Stimulated activated CD8-positive, alpha-beta memory T cell treated with anti-CD3 and anti-CD28 coated beads, Interleukin-4, amount 100 ng/mL, for 24 hours (primary cell): ENCODE results near the gene HACL1.

Experiments
- DNase-seq: peaks from one replicate; pipeline ENCODE4 v3.0.0-alpha.2; 2020; ENCODE audit warnings: low read depth

The HACL1 gene

DNA sequence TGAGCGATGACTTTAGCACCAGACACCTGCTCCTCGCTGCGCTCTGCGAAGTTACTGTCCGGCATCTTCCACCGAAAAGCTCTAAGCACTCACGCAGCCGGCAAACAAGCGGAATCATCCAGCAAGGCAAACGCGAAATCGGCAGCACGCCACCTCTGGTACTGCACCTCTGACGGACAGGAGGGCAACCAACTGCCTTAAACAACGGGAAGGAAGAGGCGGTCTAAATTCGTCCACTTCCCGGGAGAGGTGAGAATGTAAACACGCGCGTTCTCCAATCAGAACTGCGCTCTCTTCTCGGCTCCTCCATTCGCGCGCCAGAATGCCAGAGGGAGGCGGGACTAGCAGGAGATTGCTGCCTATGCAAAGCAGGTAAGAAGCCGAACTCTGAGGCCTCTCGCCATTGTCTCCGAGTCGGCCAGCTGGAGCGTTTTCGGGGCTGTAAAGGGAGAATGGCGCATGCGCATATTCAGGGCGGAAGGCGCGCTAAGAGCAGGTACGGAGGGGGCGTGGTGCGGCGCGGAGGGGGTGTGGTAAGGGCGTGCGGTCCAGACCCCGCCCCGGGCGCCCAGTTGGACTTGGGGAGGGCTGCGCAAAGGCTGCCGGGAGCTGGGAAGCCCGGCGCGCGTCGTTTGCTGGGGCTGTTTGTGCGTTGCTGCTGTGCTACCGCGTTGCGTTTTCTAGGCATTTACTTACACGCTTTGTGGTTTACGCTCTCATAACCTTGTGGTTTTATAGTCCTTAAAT, at the start of gene HACL1, which contains the start of gene BTD:
Gene HACL1 (minus strand): TSS at position 171 of the 747 bp plus-strand sequence. CDS start 106 bp downstream, at position 65.
Gene BTD (plus strand): TSS at position 347 of the 747 bp plus-strand sequence. CDS start 33,695 bp downstream, outside the sequence.
- peak; percentile 99 for DNase-seq

- DNase-seq, result no peak
Measured at GRCh38 chr3:15649858-15650257, 48.5 kb upstream of the HACL1 start.

- no peak for DNase-seq
Measured at GRCh38 chr3:15649341-15649740, 48.0 kb upstream of the HACL1 start.

DNA sequence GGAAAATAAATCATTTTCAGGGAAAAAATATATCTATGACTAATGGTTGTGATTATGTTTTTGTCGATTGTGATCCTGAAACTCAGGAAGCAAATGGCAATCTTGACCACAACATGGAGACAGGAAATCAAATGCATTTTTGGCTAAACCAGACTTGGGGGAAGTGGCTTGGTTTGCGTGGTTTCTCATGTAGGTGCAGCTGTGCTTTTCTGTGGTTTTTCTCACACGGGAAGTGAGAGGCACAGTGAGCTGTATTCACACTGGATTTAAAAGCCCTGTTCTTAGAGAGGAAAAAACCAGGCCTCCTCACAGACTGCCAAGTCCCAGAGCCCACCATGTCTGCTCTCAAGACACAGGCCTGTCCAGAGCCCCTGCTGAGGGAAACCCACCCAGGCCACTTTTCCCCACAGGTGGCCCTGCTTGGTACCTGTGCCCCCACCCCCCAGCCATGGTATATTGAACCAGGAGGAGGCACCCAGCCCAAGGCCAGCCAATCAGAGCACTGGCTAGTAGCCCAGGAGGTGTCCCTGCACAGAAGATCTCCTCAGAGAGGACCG, 46.3 kb upstream of the HACL1 start:
- DNase-seq, result no peak

GRCh38 chr3:15646851-15647511, 45.6 kb upstream of the HACL1 start:
- DNase-seq, result no peak

DNA sequence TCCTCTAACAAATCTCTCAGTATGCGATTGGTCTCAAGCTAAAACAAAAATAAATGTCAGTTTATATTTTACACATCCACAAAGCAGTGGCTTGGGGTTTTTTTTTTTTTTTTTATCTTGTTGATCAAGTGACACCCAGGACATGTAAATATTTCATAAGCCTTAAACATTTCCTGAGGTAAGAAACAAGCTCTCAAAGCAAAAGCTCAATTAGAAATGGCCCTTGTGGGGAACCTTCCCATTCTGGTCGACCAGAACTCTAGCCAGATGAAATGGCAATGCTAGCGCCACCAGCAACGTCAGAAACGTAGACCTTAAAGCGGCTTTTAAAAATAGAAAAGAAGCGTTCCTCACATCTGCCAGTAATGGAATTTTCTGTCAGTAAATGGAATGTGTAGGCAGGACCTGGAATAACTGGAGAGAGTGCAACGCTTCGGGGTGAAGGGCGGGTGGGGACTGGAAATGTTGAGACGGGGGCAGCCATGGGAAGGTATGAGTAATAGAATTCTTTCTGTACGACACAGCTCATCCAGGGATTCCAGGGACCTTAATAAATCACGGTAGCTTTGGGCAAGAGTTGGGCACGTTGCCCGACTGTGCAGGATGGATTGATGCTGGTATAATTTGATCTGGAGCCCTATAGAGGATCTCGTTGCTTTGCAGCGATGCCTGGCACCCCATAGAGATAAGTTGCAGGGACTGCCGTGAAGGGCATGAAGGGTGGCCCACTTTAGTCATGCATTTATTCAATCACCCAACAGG, 44.6 kb upstream of the HACL1 start:
- no peak for DNase-seq

GRCh38 chr3:15645246-15645645, 43.9 kb upstream of the HACL1 start:
- no peak for DNase-seq

DNA sequence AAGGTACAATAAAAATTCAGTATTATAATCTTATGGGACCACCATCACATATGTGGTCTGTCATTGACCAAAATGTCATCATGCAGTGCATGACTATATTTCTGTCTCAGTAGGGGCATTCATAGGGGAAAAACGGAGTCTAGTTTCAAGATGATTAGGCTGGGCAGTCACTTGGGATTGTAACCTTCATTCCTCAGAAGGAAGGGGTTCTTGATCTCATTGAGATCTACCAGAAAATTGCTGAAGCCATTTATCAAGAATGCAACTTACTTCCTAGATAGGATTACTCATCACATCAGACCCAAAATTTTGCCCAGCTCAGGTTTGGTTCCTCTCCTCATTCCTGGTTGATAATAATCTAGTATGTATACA, 37.5 kb upstream of the HACL1 start:
- DNase-seq, result no peak

DNA sequence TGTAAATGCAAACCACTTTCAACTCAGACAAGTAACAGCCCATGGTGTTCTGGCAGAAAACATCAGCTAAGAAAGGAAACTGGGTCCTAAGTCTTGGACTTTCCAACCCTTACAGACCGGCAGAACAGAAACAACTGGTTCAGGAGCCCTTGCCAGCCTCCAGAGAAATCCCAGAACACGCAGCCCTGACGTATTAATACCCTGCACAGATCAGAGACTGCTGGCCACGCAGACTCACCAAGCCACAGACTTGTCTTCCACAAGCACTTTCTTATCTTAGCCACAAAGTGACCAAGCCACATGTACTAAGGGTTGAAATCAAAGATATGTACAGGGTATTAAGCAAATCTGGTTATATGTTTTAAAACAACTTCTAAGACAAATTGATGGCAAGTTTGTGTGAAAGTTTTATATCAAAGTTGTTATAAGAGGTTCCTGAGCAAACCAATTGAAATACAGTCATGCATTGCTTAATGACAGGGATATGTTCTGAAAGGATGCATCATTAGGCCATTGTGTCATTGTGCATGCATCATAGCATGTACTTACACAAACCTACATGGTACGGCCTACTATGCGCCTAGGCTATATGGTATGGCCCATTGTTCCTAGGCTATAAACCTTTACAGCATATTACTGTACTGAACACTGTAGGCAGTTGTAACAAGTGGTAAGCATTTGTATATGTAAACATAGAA, 37.0 kb upstream of the HACL1 start:
- DNase-seq, result no peak

DNA sequence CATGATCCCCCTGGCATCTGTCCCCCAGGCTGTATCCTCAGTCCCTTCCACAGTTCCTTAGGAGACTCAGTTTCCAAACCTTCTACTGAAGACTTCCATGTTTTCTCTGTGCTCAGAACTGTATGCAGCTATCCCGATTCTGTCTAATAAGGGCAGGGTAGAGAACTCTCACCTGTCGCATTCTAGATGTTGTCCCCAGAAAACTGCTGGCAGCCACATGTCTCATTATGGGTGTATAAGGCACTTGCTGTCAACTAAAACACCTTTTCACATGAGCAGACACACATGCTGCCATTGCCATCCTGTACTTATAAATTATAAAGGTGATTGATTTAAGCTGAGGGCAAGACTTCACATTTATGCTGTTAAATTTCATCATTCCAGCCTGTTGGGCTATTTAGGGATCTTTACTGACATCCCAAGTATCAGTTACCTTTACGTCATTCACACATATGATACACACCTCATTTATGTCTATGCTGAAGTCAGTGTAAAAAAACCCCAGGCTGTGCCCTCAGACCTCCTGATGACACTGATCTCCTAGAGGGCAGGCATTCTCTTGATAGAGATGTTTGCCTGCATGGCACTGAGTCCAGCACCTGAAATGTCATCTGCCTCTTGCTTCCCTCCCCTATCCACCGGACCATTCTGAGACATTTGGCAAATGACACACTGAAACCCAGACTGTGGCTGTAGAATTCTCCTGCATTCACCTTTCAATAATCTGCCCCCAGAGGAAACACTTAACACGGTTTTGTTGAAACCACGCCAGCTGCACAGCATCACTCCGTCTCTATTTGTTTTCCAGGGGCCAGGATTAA, 36.0 kb upstream of the HACL1 start:
- DNase-seq, result no peak

GRCh38 chr3:15636028-15636709, 34.8 kb upstream of the HACL1 start:
- DNase-seq, result no peak

- DNase-seq, result no peak
Measured at GRCh38 chr3:15635121-15635661, 33.8 kb upstream of the HACL1 start.

- no peak for DNase-seq
Measured at GRCh38 chr3:15634671-15635070, 33.3 kb upstream of the HACL1 start.

GRCh38 chr3:15633766-15634598, 32.6 kb upstream of the HACL1 start:
- no peak for DNase-seq

DNA sequence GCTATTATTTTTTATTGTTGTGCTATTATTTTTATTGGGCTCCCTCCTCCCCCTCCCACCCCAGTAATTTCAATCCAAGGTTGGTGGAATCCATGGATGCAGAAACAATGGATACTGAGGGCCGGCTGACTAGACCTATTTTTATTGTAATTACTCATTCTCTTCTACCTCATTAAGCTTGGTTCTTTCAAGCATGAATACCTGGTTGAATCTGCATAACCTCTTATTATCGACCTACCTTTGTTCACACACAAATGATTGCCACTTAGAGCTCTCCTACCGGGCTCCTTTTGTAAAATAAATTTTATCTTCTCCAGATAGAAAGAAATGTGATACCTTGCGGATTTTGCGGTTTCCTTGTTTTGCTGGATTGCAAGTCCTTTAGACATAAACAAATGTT, 31.8 kb upstream of the HACL1 start:
- DNase-seq, result no peak

DNA sequence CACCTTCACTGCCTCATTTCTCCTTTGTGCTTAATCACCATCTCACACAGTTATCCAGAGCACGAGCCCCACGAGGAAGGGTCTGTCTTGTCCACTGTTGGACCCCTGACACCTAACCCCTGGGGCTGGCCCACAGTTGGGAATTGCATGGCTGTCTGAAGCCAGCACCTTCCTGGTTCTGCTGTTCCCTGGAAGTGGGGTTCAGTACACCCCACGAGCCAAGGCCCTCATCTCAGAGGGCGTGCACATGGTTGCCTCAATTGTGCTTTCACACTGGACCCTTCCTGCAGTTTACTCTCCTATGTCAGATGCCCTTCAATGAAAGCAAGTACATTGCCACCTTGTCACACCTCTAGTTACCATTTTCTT, 30.8 kb upstream of the HACL1 start:
- DNase-seq, result no peak

- DNase-seq, result no peak
Measured at GRCh38 chr3:15631426-15632211, 30.2 kb upstream of the HACL1 start.

GRCh38 chr3:15630646-15631350, 29.4 kb upstream of the HACL1 start:
- no peak for DNase-seq
